Measurements from ENCODE around the gene PRM3.

Gene PRM3

DNA sequence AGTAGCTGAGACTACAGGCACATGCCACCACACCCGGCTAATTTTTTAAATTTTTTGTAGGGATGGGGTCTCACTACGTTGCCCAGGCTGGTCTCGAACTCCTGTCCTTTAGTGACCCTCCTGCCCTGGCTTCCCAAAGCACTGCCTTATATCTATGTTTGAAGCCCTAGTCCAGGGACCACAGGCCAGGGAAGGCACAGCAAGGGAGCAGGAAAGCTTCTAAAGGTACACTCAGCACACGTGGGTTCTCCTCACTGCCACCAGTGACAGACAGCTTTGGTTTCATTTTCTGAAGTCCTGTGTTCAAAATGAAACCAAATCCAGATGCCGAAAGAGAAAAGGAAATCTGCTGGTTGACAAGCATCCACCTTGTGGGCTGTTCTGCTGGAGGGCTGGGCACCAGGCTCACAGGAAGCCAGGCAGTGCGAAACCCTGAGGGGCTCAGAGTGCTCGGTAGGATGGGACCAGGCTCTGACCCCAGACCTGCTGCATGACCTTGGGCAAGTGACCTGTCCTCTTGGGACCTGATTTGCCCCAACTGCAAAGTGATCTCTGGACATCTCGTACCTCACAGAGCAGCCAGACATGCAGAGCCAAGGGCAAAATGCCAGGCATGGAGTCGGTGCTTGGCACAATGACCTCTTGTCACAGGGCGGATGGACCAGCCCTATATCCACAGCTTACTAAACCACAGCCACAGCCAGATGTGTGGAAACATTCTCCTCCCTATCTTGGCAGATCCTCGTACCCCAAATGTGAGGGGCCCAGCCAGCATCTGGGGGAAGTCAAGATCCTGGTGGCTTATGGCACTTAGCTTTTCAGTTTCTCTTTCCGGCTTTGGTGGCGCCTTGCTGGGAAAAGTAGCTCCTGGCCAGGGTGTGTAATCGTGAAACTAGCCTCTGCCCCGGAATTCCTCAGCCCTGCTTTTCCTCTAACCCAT, 14.6 kb downstream of the PRM3 start:
- peak; percentile 37 for DNase-seq (ENCODE audit: low spot score)

- DNase-seq (ENCODE audit: low spot score): peak; percentile 83
These were observed 16.1 kb downstream of the PRM3 start for GRCh38 chr16:11257131-11257938.

DNA sequence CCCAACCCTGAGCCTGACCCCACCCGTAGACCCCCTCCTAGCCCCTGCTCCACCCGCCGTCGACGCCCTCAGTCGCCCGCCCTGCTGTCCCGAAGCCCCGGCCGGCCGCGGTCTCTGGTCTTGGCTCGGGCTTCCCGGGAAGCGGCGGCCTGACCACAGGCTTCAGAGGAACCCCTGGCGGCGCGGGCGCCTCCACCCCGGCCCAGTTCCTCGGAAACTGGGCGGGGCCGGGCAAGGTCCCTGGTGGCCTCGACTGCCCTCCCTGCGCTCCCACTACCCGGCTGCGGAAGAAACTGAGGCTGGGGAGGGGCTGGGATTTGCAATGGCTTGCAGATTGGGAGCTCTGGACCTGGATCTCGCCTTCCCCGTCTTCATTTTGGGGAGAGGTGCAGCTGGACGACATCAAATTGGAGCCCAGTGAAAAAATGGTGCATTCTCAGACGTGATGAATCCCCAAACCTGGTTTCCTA, 16.7 kb downstream of the PRM3 start:
- peak; percentile 66 for DNase-seq (ENCODE audit: low spot score)

DNA sequence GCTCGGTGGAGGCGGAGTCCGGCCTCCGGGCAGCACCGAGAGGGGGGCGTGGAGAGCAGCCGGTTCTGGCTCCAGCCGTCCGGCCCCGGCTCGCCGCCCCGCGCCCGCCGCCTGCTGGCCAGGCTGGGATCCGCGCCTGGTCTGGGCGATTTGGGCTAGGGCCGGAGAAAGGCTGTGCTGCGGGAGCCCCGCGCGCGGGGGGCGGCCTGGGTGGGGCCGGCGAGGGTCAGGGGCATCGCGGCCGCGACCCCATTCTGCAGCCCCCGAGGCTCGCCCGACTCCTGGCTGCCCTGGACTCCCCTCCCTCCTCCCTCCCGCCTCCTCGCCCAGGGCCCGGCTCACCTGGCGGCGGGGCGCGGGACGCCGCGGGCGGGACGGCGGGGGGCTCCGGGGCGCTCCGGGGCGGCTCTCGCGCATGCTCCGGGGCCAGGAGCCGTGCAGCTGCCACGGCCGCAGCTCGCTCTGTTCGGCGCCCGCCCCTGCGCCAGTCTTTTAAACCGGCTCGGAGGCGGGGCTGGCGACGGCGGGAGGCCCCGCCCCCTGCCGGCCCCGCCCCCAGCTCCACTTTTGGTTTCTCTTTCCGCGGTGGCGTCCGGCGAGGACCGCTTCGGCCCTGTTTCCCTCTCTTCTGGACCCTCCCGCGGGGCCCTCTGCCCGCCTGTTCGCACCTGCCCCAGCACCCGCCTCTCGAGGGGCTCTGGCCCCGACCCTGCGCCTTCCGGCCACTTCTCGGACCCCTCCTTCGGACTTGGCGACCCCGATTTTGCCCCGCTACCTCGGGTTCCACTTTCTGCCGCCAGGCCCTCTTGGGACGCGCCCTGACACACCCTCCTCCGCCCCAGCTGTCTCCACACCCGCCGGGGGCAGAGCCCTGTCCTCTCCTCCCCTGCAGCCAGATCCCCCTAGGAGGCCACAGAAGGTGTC, 17.4 kb downstream of the PRM3 start, which contains the start of gene SOCS1:
Gene SOCS1 (minus strand): TSS at position 468 of the 924 bp plus-strand sequence. CDS start 726 bp downstream, outside the sequence.
- DNase-seq (ENCODE audit: low spot score): peak; percentile 92

DNA sequence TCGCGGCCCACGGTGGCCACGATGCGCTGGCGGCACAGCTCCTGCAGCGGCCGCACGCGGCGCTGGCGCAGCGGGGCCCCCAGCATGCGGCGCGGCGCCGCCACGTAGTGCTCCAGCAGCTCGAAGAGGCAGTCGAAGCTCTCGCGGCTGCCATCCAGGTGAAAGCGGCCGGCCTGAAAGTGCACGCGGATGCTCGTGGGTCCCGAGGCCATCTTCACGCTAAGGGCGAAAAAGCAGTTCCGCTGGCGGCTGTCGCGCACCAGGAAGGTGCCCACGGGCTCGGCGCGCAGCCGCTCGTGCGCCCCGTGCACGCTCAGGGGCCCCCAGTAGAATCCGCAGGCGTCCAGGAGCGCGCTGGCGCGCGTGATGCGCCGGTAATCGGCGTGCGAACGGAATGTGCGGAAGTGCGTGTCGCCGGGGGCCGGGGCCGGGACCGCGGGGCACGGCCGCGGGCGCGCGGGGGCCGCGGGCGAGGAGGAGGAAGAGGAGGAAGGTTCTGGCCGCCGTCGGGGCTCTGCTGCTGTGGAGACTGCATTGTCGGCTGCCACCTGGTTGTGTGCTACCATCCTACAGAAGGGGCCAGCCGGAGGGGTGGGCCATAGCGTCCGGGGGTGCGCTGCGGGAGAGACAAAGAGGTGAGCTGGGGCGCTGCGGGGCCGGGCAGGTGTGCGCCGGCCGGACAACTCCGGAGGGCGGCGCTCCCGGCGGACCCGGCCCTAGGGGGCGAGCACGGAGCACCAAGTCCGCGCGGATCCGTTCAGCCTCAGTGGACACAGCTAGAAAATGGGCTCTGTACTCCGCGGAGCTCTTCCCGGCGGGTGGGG, 18.3 kb downstream of the PRM3 start:
- DNase-seq (ENCODE audit: low spot score): peak; percentile 36

DNA sequence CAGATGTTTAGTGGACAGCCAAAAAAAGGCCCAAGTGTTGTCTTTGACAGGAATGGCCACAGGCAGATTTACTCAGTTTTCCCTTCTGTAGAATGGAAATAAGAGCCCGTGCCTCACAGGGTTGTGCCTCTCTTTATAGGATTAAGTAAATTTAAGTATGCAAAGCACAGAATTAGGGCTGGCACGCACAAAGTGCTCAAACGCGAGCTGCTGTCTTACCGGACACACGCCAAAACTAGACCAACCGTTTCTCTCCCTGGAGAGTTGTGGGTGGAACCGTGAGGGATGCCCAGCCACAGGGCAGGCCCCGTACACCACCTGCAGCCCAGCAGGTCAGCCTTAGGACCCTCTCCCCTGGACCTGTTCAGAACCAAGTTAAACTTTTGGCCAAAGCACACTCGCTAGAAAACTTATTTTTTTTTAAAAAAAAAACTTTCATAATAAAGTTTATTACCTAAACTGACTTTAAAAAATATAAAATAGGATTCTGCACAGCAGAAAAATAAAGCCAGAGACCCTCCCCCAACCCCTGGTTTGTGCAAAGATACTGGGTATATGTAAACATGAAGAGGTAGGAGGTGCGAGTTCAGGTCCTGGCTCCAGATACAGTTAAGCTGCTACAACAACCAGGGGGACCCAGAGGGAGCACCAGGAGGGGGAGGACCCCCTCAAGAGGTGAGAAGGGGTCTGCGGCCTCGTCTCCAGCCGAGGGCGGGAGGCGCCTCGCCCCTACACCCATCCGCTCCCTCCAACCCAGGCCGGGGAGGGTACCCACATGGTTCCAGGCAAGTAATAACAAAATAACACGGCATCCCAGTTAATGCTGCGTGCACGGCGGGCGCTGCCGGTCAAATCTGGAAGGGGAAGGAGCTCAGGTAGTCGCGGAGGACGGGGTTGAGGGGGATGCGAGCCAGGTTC, 19.2 kb downstream of the PRM3 start:
- DNase-seq (ENCODE audit: low spot score): no peak

DNA sequence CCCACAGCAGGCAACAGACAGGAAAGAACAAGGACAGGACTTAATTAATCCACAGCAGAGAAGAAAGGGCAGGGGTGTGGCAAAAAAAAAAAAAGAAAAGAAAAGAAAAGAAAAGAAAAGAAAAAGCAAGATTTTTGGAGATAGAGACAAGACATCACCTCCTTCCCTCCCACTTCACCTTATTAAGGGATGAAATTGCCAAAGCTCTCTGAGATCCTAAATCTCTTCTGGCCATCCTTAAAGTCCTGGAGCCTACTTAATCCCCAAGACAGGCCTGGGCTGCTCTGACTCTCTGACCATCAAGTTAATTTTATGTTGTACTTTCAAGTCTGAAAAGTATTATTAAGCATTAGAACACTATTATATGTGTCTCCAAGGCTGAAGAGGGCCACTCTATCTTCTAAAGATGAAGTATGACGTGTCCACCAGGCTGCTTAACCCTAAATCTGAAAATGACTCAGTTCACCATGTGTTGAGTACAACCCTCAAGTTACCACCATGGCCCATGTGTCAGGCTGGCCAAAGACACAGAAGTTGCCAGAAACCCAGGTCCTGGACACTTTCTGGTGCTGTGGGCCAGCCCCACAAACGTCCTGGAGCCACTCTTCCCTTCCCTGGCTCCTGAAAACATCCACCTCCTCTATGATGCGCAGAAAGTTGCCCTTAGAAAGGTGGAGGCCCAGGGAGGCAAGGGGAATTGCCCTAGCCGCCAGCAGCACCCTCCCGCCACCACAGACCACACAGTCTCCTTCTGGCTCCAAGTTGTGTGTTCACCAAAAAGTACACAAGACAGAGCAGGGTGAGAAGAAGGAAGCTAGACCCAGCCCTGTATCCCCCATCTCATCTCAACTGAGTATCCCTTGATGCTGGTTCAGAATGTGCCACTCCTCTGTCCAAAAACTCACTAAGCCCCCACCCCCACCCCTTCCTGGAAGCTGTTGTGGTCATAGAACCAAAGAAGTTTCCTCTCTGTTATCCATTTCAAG, 20.1 kb downstream of the PRM3 start:
- peak; percentile 31 for DNase-seq (ENCODE audit: low spot score)

DNA sequence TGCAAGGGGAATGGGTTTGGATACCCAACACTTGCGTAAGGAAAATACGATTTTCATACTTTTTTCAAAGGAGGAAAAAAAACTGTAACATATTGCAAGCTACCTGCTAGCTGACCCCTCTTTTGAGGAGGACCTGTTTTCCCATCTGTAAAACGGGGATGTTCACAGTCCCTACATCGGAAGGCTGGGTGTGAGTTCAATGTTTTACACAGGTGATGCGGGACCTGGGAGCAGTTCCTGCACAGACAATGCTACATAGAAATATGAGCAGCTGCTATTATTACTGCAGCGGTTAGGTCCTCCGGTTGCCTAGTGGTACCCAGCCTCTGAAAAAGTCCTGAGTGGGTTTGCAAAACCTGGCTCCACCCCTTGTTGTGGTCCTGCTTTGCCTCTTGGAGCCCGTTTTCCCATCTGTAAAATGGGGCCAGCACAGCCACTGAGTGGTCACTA, 20.9 kb downstream of the PRM3 start:
- DNase-seq (ENCODE audit: low spot score): no peak

DNA sequence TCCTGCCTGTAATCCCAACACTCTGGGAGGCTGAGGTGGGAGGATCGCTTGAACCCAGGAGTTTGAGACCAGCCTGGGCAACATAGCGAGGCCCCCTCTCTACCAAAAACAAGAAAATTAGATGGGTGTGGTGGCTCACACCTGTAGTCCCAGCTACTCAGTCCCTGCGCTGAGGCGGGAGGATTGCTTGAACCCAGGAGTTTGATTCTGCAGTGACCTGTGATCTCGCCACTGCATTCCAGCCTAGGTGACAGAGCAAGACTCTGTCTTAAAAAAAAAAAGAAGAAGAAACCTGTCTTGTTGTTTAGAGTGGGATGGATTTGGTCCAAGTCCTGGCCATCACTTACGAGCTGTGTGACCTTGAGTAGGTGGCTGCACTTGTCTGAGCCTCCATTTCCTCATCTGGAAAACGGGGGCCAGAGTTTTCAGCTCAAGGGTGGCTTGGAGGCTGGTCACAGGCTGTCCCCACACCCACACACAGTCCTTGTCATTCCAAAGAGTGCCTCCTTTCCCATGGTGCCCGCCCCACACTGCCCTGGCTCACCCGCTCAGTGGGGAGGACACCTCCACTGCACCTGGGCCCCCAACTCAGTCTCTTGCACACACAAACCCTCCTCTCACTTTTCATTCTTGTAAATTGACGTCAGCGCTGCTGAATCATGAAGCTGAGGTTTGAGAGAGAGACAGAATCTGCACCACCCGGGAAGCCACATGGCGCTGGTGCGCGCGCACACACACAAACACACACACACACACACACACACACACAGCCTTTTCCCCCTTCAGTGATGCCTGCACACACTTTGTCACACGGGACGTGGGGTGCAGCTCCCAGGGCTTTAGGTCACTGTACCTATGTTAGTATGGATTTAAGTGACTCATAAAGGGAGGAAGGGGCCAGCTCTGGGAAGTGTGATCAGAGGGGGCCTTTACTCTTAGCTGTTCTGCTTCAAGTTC, 21.6 kb downstream of the PRM3 start:
- DNase-seq (ENCODE audit: low spot score): peak; percentile 41

- no peak for DNase-seq (ENCODE audit: low spot score)
These were observed 22.5 kb downstream of the PRM3 start for GRCh38 chr16:11250786-11251524.

- no peak for DNase-seq (ENCODE audit: low spot score)
These were observed 23.2 kb downstream of the PRM3 start for GRCh38 chr16:11250091-11250785.

GRCh38 chr16:11249233-11250061, 24.0 kb downstream of the PRM3 start:
- no peak for DNase-seq (ENCODE audit: low spot score)

DNA sequence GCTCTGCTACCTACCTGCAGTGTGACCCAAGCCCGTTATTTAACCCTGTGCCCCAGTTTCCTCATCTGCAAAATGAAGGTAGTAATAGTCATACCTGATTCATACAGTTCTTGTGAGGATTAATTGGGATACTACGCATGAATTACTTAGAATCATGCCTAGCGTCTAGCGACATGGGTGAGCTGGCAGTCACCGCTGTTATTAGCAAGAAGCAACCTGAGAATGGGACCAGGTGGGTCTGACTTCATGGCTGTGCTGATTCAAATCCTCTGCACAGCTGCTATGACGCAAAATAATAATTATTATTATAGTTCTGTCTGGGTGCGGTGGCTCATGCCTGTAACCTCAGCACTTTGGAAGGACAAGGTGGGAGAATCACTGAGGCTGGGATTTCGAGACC, 25.3 kb downstream of the PRM3 start:
- DNase-seq (ENCODE audit: low spot score): no peak

GRCh38 chr16:11245988-11246387, 27.4 kb downstream of the PRM3 start:
- DNase-seq (ENCODE audit: low spot score): no peak

GRCh38 chr16:11245222-11245737, 28.1 kb downstream of the PRM3 start:
- DNase-seq (ENCODE audit: low spot score): no peak

Measured in AG08395 (cell line).